K562 (cell line): Measurements from ENCODE around the gene CD164L2. TPM values are rescaled to one million over a fixed set of nuclear protein-coding genes. Genes with fewer than 3 reads are reported as not detected.

Experiments
- DLX4 ChIP-seq: fragments of 250-450 bp; sonication (Bioruptor Pico); IDR thresholded peaks from 2 replicates; pipeline ENCODE4 v1.6.1; 2021; ENCODE audit warnings: mild to moderate bottlenecking
- FOXJ2 ChIP-seq: fragments of 200-800 bp; sonication (Bioruptor generic); IDR thresholded peaks from 2 replicates; pipeline ENCODE4 v1.6.1; 2016; ENCODE audit warnings: missing genetic modification characterization, missing compliant biosample characterization
- HDAC6 ChIP-seq: IDR thresholded peaks from 2 replicates; pipeline ENCODE4 v1.6.1; 2012; ENCODE audit warnings: low read depth, mild to moderate bottlenecking, control low read depth, inconsistent platforms, low read length, moderate library complexity
- TCF3 ChIP-seq: sonication (generic); formaldehyde crosslinking; IDR thresholded peaks from 2 replicates; pipeline ENCODE4 v1.4.0; 2020; ENCODE audit warnings: mild to moderate bottlenecking, missing genetic modification reagents
- UBTF ChIP-seq, 2 experiments: IDR thresholded peaks; 2 replicates each; pipeline ENCODE4 v1.6.1; 2012; ENCODE audit warnings: improper control_type of control experiment in 2 of 2, low read depth in 2 of 2, low read length in 2 of 2, borderline replicate concordance in 1 of 2
- ZNF133 ChIP-seq: fragments of 250-450 bp; sonication (Bioruptor Pico); IDR thresholded peaks from 2 replicates; pipeline ENCODE4 v1.4.0; 2020; ENCODE audit warnings: mild to moderate bottlenecking
- ZNF217 ChIP-seq: sonication (generic); formaldehyde crosslinking; IDR thresholded peaks from 2 replicates; pipeline ENCODE4 v1.8.0; 2022; ENCODE audit warnings: mild to moderate bottlenecking, missing genetic modification reagents
- ZNF444 ChIP-seq: fragments of 250-450 bp; sonication (Bioruptor Pico); IDR thresholded peaks from 2 replicates; pipeline ENCODE4 v1.4.0; 2020; ENCODE audit warnings: mild to moderate bottlenecking, moderate library complexity
- ZNF644 ChIP-seq: fragments of 200-800 bp; sonication (Bioruptor generic); IDR thresholded peaks from 2 replicates; pipeline ENCODE4 v1.6.1; 2016; ENCODE audit warnings: low read depth, missing genetic modification characterization, missing compliant biosample characterization
- polyA plus RNA-seq, 8 experiments: library from polyadenylated mRNA; depleted of rRNA in 4 of 8; stranded (reverse) in 5 of 8; unstranded in 3 of 8; fragments of >200 nt; fragmentation: Nextera tagmentation in 2 of 8; fragmentation: Illumina TruSeq in 1 of 8; extraction: Ambion mirVana in 2 of 8; extraction: Trizol in 1 of 8; gene quantifications; 2 replicates each; pipeline versions ENCODE4 v1.2.1 to v1.2.3, GENCODE V29; 2011 to 2014; ENCODE audit warnings: inconsistent platforms in 1 of 8, missing spikeins in 1 of 8
- total RNA-seq, 7 experiments: library from RNA; depleted of rRNA in 6 of 7; stranded (reverse); fragments of >200 nt in 6 of 7; fragmentation: Illumina TruSeq in 2 of 7; extraction: Trizol in 2 of 7; gene quantifications; 2 replicates each; pipeline versions ENCODE4 v1.2.1 to v1.2.3, GENCODE V29; 2011 to 2021; ENCODE audit warnings: low replicate concordance in 1 of 7
- TF ChIP-seq, protein P1 (sequence below), 2 experiments: fragments of 450-650 bp in 1 of 2; sonication (generic) in 1 of 2; formaldehyde crosslinking in 1 of 2; IDR thresholded peaks; 2 replicates each; pipeline versions ENCODE4 v1.7.1 to v1.9.0; 2016 to 2022; ENCODE audit warnings: inconsistent platforms in 1 of 2, mild to moderate bottlenecking in 1 of 2, missing genetic modification reagents in 1 of 2

The CD164L2 gene
- total and polyA plus RNA-seq, 9 of the 15 experiments (the other 6 are each of a cell fraction or from before 2014, with no cell fraction given), result 0.08 to 0.92 (median 0.38) TPM; not detected in 1

GRCh38 chr1:27392096-27392777 is 9.1 kb upstream of the CD164L2 start, which contains the start of gene GPR3 (continued):
- TF ChIP-seq, protein P1, sequence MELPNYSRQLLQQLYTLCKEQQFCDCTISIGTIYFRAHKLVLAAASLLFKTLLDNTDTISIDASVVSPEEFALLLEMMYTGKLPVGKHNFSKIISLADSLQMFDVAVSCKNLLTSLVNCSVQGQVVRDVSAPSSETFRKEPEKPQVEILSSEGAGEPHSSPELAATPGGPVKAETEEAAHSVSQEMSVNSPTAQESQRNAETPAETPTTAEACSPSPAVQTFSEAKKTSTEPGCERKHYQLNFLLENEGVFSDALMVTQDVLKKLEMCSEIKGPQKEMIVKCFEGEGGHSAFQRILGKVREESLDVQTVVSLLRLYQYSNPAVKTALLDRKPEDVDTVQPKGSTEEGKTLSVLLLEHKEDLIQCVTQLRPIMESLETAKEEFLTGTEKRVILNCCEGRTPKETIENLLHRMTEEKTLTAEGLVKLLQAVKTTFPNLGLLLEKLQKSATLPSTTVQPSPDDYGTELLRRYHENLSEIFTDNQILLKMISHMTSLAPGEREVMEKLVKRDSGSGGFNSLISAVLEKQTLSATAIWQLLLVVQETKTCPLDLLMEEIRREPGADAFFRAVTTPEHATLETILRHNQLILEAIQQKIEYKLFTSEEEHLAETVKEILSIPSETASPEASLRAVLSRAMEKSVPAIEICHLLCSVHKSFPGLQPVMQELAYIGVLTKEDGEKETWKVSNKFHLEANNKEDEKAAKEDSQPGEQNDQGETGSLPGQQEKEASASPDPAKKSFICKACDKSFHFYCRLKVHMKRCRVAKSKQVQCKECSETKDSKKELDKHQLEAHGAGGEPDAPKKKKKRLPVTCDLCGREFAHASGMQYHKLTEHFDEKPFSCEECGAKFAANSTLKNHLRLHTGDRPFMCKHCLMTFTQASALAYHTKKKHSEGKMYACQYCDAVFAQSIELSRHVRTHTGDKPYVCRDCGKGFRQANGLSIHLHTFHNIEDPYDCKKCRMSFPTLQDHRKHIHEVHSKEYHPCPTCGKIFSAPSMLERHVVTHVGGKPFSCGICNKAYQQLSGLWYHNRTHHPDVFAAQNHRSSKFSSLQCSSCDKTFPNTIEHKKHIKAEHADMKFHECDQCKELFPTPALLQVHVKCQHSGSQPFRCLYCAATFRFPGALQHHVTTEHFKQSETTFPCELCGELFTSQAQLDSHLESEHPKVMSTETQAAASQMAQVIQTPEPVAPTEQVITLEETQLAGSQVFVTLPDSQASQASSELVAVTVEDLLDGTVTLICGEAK (IDR thresholded peaks at IDR 0.05), result no peak; the same call in none of the 2 replicates
- TF ChIP-seq, protein P1 (CRISPR knock-in tag; IDR thresholded peaks at IDR 0.05), result no peak
- no peak for TF ChIP-seq ZNF644 (tag)
- no peak for TF ChIP-seq DLX4
- TF ChIP-seq ZNF217 (CRISPR knock-in tag), result no peak
- no peak for TF ChIP-seq FOXJ2
- TF ChIP-seq TCF3, result no peak
- TF ChIP-seq ZNF444 (CRISPR knock-in tag), result no peak
- TF ChIP-seq HDAC6, result no peak
- TF ChIP-seq ZNF133, result no peak
- peak in 1 of 2 experiments; percentile 49; a peak in 1 of 4 replicates for TF ChIP-seq UBTF (IDR thresholded peaks at IDR 0.05; ENCODE audit: borderline replicate concordance in 1 of 2, low read depth in 2 of 2, low read length in 2 of 2)
